Glutamatergic neuron (in vitro differentiated cells): Measurements from ENCODE around the gene GABPB1. TPM values are rescaled to one million over a fixed set of nuclear protein-coding genes. Genes with fewer than 3 reads are reported as not detected.

Experiments used
- DNase-seq: peaks from one replicate; pipeline ENCODE4 v3.0.0; 2022
- H3K27ac Mint-ChIP-seq: one replicate; pipeline ENCODE4 v1.8.0; 2020; ENCODE audit warnings: mild to moderate bottlenecking, mixed read lengths, inconsistent platforms; ENCODE audit not compliant: unreplicated experiment
- H3K27me3 Mint-ChIP-seq: one replicate; pipeline ENCODE4 v1.8.0; 2020; ENCODE audit warnings: mild to moderate bottlenecking, moderate library complexity, mixed read lengths, inconsistent platforms; ENCODE audit not compliant: unreplicated experiment
- H3K36me3 Mint-ChIP-seq: one replicate; pipeline ENCODE4 v1.8.0; 2020; ENCODE audit warnings: mild to moderate bottlenecking, mixed read lengths, inconsistent platforms; ENCODE audit not compliant: unreplicated experiment
- H3K4me1 Mint-ChIP-seq: one replicate; pipeline ENCODE4 v1.8.0; 2020; ENCODE audit warnings: mild to moderate bottlenecking, low read depth, mixed read lengths, inconsistent platforms; ENCODE audit not compliant: unreplicated experiment
- H3K4me3 Mint-ChIP-seq: one replicate; pipeline ENCODE4 v1.8.0; 2020; ENCODE audit warnings: mild to moderate bottlenecking, mixed read lengths, inconsistent platforms; ENCODE audit not compliant: unreplicated experiment
- H3K9me3 Mint-ChIP-seq: one replicate; pipeline ENCODE4 v1.8.0; 2020; ENCODE audit warnings: mild to moderate bottlenecking, moderate library complexity, mixed read lengths, inconsistent platforms; ENCODE audit not compliant: unreplicated experiment
- total RNA-seq: library from RNA; stranded (reverse); fragmentation: NEBNext Ultra II Directional; extraction: Animal tissue kit (Norgen Biotek cat#: 25700); gene quantifications from one replicate; pipeline ENCODE4 v1.2.1, GENCODE V29; 2021; ENCODE audit not compliant: unreplicated experiment
- TF ChIP-seq, protein P1 (sequence below): fragments of 200-600 bp; sonication (generic); IDR thresholded peaks from one replicate; pipeline ENCODE4 v1.5.0; 2021; ENCODE audit not compliant: partially characterized antibody, unreplicated experiment

Gene GABPB1
- total RNA-seq, 1 donor from 2014 or later: 23.9 TPM

DNA sequence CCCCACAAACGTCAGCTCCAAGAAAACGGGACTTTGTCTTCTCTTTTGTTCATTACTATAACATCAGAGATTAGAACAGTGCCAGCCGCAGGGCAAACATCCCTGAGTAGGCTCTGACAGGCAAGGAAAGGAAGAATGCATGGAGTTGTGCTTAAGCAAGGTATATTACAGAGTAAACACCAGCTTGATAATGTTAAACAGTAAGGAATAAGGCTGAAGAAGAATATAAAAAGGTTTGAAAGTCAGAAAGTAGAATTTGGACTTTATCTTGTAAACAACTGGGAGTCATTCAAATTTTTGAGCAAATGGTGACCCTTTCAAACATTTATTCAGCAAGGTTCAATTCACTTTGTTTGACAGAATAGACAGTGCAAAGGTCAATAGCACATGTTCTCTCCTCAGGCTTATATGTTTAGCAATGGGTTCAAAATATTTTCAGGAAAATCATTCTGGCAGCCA lies 11.0 kb downstream of the GABPB1 start:
- Mint-ChIP-seq H3K27me3 (peaks cover 2% of the 10 kb centered on the region), H3K36me3 (no peaks in the 10 kb centered on the region), H3K9me3 (no peaks in the 10 kb centered on the region), H3K27ac (no peak overlapping the region), H3K4me1 (peaks cover 12% of the 10 kb centered on the region), H3K4me3 (no peak overlapping the region)
- TF ChIP-seq, protein P1, sequence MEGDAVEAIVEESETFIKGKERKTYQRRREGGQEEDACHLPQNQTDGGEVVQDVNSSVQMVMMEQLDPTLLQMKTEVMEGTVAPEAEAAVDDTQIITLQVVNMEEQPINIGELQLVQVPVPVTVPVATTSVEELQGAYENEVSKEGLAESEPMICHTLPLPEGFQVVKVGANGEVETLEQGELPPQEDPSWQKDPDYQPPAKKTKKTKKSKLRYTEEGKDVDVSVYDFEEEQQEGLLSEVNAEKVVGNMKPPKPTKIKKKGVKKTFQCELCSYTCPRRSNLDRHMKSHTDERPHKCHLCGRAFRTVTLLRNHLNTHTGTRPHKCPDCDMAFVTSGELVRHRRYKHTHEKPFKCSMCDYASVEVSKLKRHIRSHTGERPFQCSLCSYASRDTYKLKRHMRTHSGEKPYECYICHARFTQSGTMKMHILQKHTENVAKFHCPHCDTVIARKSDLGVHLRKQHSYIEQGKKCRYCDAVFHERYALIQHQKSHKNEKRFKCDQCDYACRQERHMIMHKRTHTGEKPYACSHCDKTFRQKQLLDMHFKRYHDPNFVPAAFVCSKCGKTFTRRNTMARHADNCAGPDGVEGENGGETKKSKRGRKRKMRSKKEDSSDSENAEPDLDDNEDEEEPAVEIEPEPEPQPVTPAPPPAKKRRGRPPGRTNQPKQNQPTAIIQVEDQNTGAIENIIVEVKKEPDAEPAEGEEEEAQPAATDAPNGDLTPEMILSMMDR: no peak
- DNase-seq: no peak

DNA sequence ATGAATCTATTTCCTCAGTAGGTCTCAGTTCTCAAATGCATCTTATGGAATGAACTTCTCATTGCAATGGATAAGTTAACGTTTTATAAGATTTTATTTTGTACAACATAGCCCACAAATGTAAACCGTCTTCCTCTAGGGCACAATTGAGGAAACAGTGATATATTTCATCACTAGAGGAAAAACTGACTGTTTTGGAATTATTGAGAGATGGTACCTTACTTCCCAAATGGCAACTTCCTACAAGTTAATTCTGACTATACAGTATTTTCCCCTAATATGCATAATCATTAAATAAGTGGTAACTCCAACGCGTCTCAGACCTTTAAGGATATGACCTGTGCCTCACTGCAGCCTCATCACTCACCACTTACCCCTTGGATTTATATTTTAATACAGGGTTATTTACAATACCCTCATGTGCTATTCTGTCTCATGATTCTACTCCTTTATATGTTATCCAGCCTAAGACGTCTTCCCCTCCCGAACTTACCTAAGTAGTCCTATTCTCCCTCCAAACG lies 13.3 kb downstream of the GABPB1 start:
- H3K4me3 Mint-ChIP-seq: no peak overlapping the region
- H3K36me3 Mint-ChIP-seq: no peaks in the 10 kb centered on the region
- peaks cover 8% of the 10 kb centered on the region for H3K4me1 Mint-ChIP-seq
- H3K9me3 Mint-ChIP-seq: no peaks in the 10 kb centered on the region
- no peak for DNase-seq
- peaks cover 3% of the 10 kb centered on the region for H3K27me3 Mint-ChIP-seq
- no peak overlapping the region for H3K27ac Mint-ChIP-seq
- TF ChIP-seq, protein P1: no peak

DNA sequence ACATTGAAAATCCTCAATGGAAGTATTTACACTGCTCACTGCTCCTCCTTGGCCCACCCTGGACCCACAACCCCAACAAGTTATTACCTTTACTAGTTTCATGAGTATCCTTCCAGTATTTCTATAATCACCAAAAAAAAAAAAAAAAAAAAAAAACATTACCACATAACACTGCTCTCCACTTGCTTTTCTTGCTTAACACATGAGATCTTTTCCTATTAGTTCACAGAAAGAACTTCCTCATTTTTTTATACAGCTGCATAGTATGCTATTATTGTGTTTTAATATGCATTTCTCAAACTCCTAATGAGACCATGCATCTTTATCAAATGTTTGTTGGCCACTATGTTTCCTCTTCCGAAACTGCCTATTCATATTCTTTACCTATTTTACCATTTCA lies 14.6 kb downstream of the GABPB1 start:
- Mint-ChIP-seq H3K27ac (no peak overlapping the region), H3K36me3 (no peaks in the 10 kb centered on the region), H3K4me3 (no peak overlapping the region), H3K4me1 (no peaks in the 10 kb centered on the region), H3K9me3 (no peaks in the 10 kb centered on the region), H3K27me3 (peaks cover 1% of the 10 kb centered on the region)
- TF ChIP-seq, protein P1: no peak
- DNase-seq: no peak

DNA sequence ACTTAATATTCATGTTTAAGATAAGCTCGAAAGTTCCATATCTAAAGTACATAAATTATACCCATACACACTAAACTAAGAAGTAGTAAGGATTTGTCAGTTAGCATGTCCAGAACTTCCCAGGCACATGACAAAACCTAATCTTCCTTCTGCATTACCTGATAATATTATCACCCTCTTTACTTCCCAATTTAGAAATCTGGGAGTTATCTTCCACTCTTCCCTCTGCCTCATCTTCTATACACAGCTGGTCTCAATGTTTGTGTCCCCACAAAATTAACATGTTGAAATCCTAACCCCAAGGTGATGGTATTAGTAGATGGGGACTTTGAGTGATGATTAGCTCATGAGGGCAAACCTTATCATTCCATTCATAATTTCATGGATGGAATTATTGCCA lies 15.3 kb downstream of the GABPB1 start:
- Mint-ChIP-seq H3K27me3 (peaks cover 1% of the 10 kb centered on the region), H3K4me1 (no peaks in the 10 kb centered on the region), H3K36me3 (no peaks in the 10 kb centered on the region), H3K9me3 (no peaks in the 10 kb centered on the region), H3K4me3 (no peak overlapping the region), H3K27ac (no peak overlapping the region)
- TF ChIP-seq, protein P1: no peak
- DNase-seq: no peak

DNA sequence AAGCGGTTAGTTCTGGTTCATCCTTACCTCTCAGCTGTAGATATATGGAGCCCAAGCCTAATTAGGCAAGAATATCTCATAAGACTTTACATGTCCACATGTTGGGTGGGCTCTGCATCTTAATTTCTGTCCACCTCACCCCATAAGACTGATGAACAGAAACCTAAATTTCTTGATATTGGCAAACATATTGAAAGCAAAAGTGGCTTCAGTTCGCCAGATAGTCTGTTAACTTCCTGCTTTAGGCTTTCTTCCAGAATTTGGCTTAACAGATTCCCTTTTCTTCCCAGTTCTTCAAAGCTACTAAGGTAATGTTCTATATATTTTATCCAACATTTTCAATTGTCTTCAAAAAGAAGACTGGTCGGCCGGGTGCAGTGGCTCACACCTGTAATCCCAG lies 19.7 kb downstream of the GABPB1 start:
- Mint-ChIP-seq H3K36me3 (no peaks in the 10 kb centered on the region), H3K4me3 (no peak overlapping the region), H3K27ac (no peak overlapping the region), H3K4me1 (peaks cover 16% of the 10 kb centered on the region), H3K9me3 (no peaks in the 10 kb centered on the region), H3K27me3 (peaks cover 1% of the 10 kb centered on the region)
- no peak for DNase-seq
- TF ChIP-seq, protein P1: no peak
